Stomach (tissue), 4 donors: Measurements from ENCODE around the gene FAM227B.

Experiments
- CTCF ChIP-seq, 7 experiments: fragments of 450-650 bp in 4 of 7; fragments of 200-600 bp in 3 of 7; sonication (generic) in 3 of 7; IDR thresholded peaks; one replicate each; pipeline ENCODE4 v1.5.1; 2016 to 2019; ENCODE audit warnings: antibody characterized with exemption in 7 of 7, control low read depth in 2 of 7, mild to moderate bottlenecking in 1 of 7
- EP300 ChIP-seq: sonication (generic); formaldehyde crosslinking; IDR thresholded peaks from one replicate; pipeline ENCODE4 v1.6.1; 2017; ENCODE audit warnings: antibody characterized with exemption
- POLR2A ChIP-seq, 4 donors: fragments of 450-650 bp; IDR thresholded peaks; one replicate each; pipeline ENCODE4 v1.6.1; 2016; ENCODE audit warnings: antibody characterized with exemption in 4 of 4, control low read depth in 2 of 4, mild to moderate bottlenecking in 1 of 4, moderate library complexity in 1 of 4

GRCh38 chr15:49589030-49589429 is 31.6 kb downstream of the FAM227B start:
- TF ChIP-seq POLR2A (IDR thresholded peaks at IDR 0.05) (no peak), CTCF (IDR thresholded peaks at IDR 0.05) (no peak), EP300 (no peak)
